ENCODE results near the gene NPHP1.
A peak's percentile ranks its signal among the peaks of the same experiment; 100 is the strongest.

The NPHP1 gene

DNA sequence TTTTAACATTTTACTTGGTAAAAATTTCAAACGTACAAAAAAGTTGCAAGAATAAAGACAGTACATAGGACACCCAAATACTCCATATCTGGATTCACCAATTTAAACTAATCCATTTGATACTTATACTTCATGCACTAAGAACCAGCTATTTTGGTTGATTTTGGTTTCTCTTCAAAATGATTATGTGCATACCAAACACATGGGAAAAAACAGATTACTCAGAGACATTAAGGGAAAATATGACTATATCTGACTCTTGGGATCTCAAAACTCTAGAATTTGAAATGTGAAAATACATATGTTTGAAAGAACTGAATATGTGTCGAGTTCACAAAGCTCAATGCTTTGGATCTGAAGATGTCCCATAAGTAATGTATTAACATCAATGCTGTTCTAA lies 73.6 kb downstream of the NPHP1 start:
- H3K4me3 Mint-ChIP-seq, result no peak overlapping the region
- H3K27ac Mint-ChIP-seq, result no peak overlapping the region
- no peaks in the 10 kb centered on the region for H3K4me1 Mint-ChIP-seq (ENCODE audit: low read depth)
- H3K9me3 Mint-ChIP-seq, result peaks cover 12% of the 10 kb centered on the region
- DNase-seq (ENCODE audit: low spot score), result no peak
- no peaks in the 10 kb centered on the region for H3K27me3 Mint-ChIP-seq (ENCODE audit: low read depth)
- peaks cover 1% of the 10 kb centered on the region for H3K36me3 Mint-ChIP-seq (ENCODE audit: low read depth)

- H3K9me3 Mint-ChIP-seq, result peaks cover 12% of the 10 kb centered on the region
- H3K36me3 Mint-ChIP-seq (ENCODE audit: low read depth), result peaks cover 1% of the 10 kb centered on the region
- no peaks in the 10 kb centered on the region for H3K4me1 Mint-ChIP-seq (ENCODE audit: low read depth)
- DNase-seq (ENCODE audit: low spot score), result no peak
- H3K27me3 Mint-ChIP-seq (ENCODE audit: low read depth), result no peaks in the 10 kb centered on the region
- H3K27ac Mint-ChIP-seq, result no peak overlapping the region
- no peak overlapping the region for H3K4me3 Mint-ChIP-seq
Observed at GRCh38 chr2:110130757-110131156, 74.1 kb downstream of the NPHP1 start.

GRCh38 chr2:110126906-110127305 lies 77.9 kb downstream of the NPHP1 start:
- no peak for DNase-seq (ENCODE audit: low spot score)
- Mint-ChIP-seq H3K9me3 (no peaks in the 10 kb centered on the region), H3K36me3 (ENCODE audit: low read depth) (no peaks in the 10 kb centered on the region), H3K4me1 (ENCODE audit: low read depth) (no peaks in the 10 kb centered on the region), H3K27ac (no peak overlapping the region), H3K4me3 (no peak overlapping the region), H3K27me3 (ENCODE audit: low read depth) (no peaks in the 10 kb centered on the region)

- Mint-ChIP-seq H3K9me3 (no peaks in the 10 kb centered on the region), H3K4me1 (ENCODE audit: low read depth) (no peaks in the 10 kb centered on the region), H3K4me3 (no peak overlapping the region), H3K27ac (no peak overlapping the region), H3K36me3 (ENCODE audit: low read depth) (no peaks in the 10 kb centered on the region), H3K27me3 (ENCODE audit: low read depth) (no peaks in the 10 kb centered on the region)
- DNase-seq (ENCODE audit: low spot score), result no peak
Observed at GRCh38 chr2:110126086-110126773, 78.6 kb downstream of the NPHP1 start.

DNA sequence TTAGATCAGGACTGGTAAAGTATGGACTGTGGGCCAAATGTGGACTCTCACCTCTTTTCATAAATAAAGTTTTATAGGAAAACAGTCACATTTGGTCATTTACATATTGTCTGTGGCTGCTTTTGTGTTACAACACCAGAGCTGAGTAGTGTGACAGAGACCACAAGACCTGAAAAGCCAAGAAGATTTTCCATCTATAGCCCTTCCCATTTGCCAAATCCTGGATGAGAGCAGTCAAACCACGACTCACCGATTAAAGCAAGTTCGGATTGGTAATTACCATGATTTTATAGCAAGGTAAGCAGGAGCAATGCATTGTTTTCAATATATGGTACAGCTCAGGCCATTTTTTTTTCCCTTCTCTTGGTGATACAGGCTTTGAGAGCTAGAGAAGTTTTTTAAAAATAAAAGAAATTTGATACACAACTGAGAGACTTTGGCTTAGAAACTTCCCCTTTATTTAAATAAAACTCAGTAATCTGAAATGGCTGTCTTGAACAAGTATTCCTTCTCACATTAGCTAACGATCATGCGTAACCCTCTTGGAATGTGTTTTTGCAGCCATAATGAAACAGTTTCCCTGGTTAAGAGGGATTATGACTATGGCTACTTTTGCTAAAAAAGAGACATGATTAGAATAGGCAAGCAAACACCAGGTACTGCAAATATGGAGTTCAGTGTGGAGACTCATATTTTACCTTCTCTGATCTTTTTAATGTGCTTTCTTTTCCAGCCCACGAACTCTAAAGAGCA lies 79.7 kb downstream of the NPHP1 start:
- no peak for DNase-seq (ENCODE audit: low spot score)
- Mint-ChIP-seq H3K27me3 (ENCODE audit: low read depth) (no peaks in the 10 kb centered on the region), H3K4me3 (no peak overlapping the region), H3K4me1 (ENCODE audit: low read depth) (no peaks in the 10 kb centered on the region), H3K36me3 (ENCODE audit: low read depth) (no peaks in the 10 kb centered on the region), H3K9me3 (no peaks in the 10 kb centered on the region), H3K27ac (no peak overlapping the region)

- Mint-ChIP-seq H3K4me3 (no peak overlapping the region), H3K27me3 (ENCODE audit: low read depth) (peaks cover 2% of the 10 kb centered on the region), H3K36me3 (ENCODE audit: low read depth) (no peaks in the 10 kb centered on the region), H3K4me1 (ENCODE audit: low read depth) (no peaks in the 10 kb centered on the region), H3K9me3 (no peaks in the 10 kb centered on the region), H3K27ac (no peak overlapping the region)
- no peak for DNase-seq (ENCODE audit: low spot score)
Observed at GRCh38 chr2:110124038-110124825, 80.6 kb downstream of the NPHP1 start.

DNA sequence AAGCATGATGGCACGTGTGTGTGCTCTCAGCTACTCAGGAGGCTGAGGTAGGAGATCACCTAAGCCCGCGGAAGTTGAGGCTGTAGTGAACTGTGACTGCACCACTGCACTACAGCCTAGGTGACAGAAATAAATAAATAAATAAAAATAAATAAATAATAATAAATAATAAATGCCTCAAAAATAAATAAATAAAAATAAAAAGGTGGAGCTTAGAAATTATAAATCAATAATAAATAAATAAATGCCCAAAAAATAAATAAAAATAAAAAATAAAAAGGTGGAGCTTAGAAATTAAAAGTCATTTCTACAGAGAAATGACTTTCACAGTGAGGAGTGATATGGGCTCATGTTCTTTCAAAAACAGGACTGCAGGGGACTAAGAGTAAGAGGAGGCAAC lies 83.2 kb downstream of the NPHP1 start:
- Mint-ChIP-seq H3K36me3 (ENCODE audit: low read depth) (no peaks in the 10 kb centered on the region), H3K4me3 (no peak overlapping the region), H3K27ac (no peak overlapping the region), H3K9me3 (no peaks in the 10 kb centered on the region), H3K27me3 (ENCODE audit: low read depth) (peaks cover 25% of the 10 kb centered on the region), H3K4me1 (ENCODE audit: low read depth) (no peaks in the 10 kb centered on the region)
- DNase-seq (ENCODE audit: low spot score), result no peak

GRCh38 chr2:110121052-110121334 lies 83.8 kb downstream of the NPHP1 start:
- DNase-seq (ENCODE audit: low spot score), result no peak
- no peaks in the 10 kb centered on the region for H3K9me3 Mint-ChIP-seq
- no peak overlapping the region for H3K4me3 Mint-ChIP-seq
- no peaks in the 10 kb centered on the region for H3K36me3 Mint-ChIP-seq (ENCODE audit: low read depth)
- H3K27ac Mint-ChIP-seq, result no peak overlapping the region
- H3K4me1 Mint-ChIP-seq (ENCODE audit: low read depth), result no peaks in the 10 kb centered on the region
- H3K27me3 Mint-ChIP-seq (ENCODE audit: low read depth), result peaks cover 31% of the 10 kb centered on the region

GRCh38 chr2:110120171-110121051 lies 84.4 kb downstream of the NPHP1 start:
- H3K27ac Mint-ChIP-seq, result no peak overlapping the region
- H3K27me3 Mint-ChIP-seq (ENCODE audit: low read depth), result peaks cover 31% of the 10 kb centered on the region
- no peaks in the 10 kb centered on the region for H3K9me3 Mint-ChIP-seq
- H3K36me3 Mint-ChIP-seq (ENCODE audit: low read depth), result no peaks in the 10 kb centered on the region
- H3K4me3 Mint-ChIP-seq, result no peak overlapping the region
- DNase-seq (ENCODE audit: low spot score), result no peak
- H3K4me1 Mint-ChIP-seq (ENCODE audit: low read depth), result no peaks in the 10 kb centered on the region

GRCh38 chr2:110116033-110116710 lies 88.6 kb downstream of the NPHP1 start:
- H3K27me3 Mint-ChIP-seq (ENCODE audit: low read depth), result peaks cover 58% of the 10 kb centered on the region
- H3K27ac Mint-ChIP-seq, result no peak overlapping the region

DNA sequence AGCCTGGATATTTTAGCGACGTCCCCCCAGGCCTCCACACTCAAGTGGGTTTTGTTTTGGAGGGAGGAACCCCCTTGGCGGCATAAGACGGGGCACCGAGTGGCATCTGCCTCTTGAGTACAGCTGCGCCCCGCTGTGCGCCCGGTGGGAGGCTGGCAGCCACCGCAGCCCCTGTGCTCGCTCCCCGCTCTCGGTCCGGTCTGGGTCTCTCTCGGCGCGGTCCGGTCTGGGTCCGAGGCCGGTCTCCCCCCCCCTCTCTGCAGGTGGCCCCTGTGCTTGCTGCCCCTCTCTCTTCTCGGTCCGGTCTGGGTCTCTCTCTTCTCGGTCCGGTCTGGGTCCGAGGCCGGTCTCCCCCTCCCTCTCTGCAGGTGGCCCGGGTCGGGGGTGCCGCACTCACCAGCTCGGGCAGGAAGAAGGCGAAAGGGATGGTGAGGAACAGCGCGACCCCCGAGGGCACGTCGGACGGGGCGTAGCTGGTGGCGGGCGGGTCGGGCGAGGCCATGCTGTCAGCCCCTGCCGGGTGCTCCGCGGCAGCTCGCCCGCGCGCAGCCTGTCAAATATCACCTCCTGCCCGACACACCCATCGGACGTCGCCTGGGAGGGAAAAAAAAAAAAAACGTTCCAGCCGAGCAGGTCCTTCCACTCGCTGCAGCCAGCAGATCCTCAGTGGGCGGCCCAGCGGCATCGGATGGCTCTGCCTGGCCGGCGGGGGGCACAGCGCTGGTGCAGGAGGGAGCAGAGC lies 89.4 kb downstream of the NPHP1 start, which contains the start of gene MALL:
Gene MALL (minus strand): TSS at position 532 of the 742 bp plus-strand sequence. CDS start 30 bp downstream, at position 502.
- H3K27me3 Mint-ChIP-seq (ENCODE audit: low read depth), result peaks cover 63% of the 10 kb centered on the region
- H3K4me1 Mint-ChIP-seq (ENCODE audit: low read depth), result peaks cover 6% of the 10 kb centered on the region
- H3K9me3 Mint-ChIP-seq, result no peaks in the 10 kb centered on the region
- H3K27ac Mint-ChIP-seq, result no peak within 1 kb of the TSS
- no peak for DNase-seq (ENCODE audit: low spot score)
- peak within 1 kb of the TSS; percentile 19 for H3K4me3 Mint-ChIP-seq
- no peaks in the 10 kb centered on the region for H3K36me3 Mint-ChIP-seq (ENCODE audit: low read depth)

More at GRCh38 chr2:110116033-110116710, 88.6 kb downstream of the NPHP1 start:
- Mint-ChIP-seq H3K9me3 (no peaks in the 10 kb centered on the region), H3K36me3 (ENCODE audit: low read depth) (no peaks in the 10 kb centered on the region), H3K4me3 (peak overlapping the region; percentile 19), H3K4me1 (ENCODE audit: low read depth) (peaks cover 6% of the 10 kb centered on the region)
- no peak for DNase-seq (ENCODE audit: low spot score)

- H3K4me3 Mint-ChIP-seq, result no peak overlapping the region
- no peaks in the 10 kb centered on the region for H3K36me3 Mint-ChIP-seq (ENCODE audit: low read depth)
- peaks cover 68% of the 10 kb centered on the region for H3K27me3 Mint-ChIP-seq (ENCODE audit: low read depth)
- H3K4me1 Mint-ChIP-seq (ENCODE audit: low read depth), result peaks cover 11% of the 10 kb centered on the region
- no peak overlapping the region for H3K27ac Mint-ChIP-seq
- peaks cover 5% of the 10 kb centered on the region for H3K9me3 Mint-ChIP-seq
- DNase-seq (ENCODE audit: low spot score), result no peak
Observed at GRCh38 chr2:110114831-110115255, 90.0 kb downstream of the NPHP1 start.
